Measurements from ENCODE around the gene RINT1. TPM values are rescaled to one million over a fixed set of nuclear protein-coding genes. Genes with fewer than 3 reads are reported as not detected.

RINT1 gene
- total and polyA plus RNA-seq, 2 of the 13 experiments (the other 11 are each of a cell fraction or from before 2014, with no cell fraction given), result 14.7 to 19.3 TPM

- peak; percentile 13; the same call in 1 of the 2 replicates for TF ChIP-seq HMG20A (CRISPR knock-in tag; IDR thresholded peaks at IDR 0.05; ENCODE audit: borderline replicate concordance)
- no peak; the same call in 1 of the 2 replicates for TF ChIP-seq IRF2 (CRISPR knock-in tag; IDR thresholded peaks at IDR 0.05)
- TF ChIP-seq NAIF1 (CRISPR knock-in tag; IDR thresholded peaks at IDR 0.05; ENCODE audit: borderline replicate concordance), result no peak
- TF ChIP-seq KMT2A (CRISPR knock-in tag; IDR thresholded peaks at IDR 0.05), result no peak; the same call in 1 of the 2 replicates
- no peak for TF ChIP-seq RBM22 (optimal IDR thresholded peaks at IDR 0.05; ENCODE audit: low read length)
- TF ChIP-seq HOXA9 (CRISPR knock-in tag; IDR thresholded peaks at IDR 0.05; ENCODE audit: borderline replicate concordance), result 0 out of 2 replicates have a peak, but pooled peaks have one; percentile 57
- no peak for TF ChIP-seq NR2F2 (IDR thresholded peaks at IDR 0.05; ENCODE audit: borderline replicate concordance, low read depth)
- TF ChIP-seq ARID3A (IDR thresholded peaks at IDR 0.05; ENCODE audit: low read depth, low read length), result no peak
- TF ChIP-seq POGK (CRISPR knock-in tag; conservative IDR thresholded peaks at IDR 0.05), result no peak
- no peak for TF ChIP-seq NFE2L1 (CRISPR knock-in tag; IDR thresholded peaks at IDR 0.05; ENCODE audit: borderline replicate concordance)
- no peak for TF ChIP-seq ZFP62 (CRISPR knock-in tag; IDR thresholded peaks at IDR 0.05)
- TF ChIP-seq ZNF138 (CRISPR knock-in tag; IDR thresholded peaks at IDR 0.05; ENCODE audit: low read depth), result no peak
- no peak for TF ChIP-seq SRF (IDR thresholded peaks at IDR 0.05; ENCODE audit: low read depth, low read length)
- TF ChIP-seq PBX3 (CRISPR knock-in tag; IDR thresholded peaks at IDR 0.05; ENCODE audit: borderline replicate concordance), result 0 out of 2 replicates have a peak, but pooled peaks have one; percentile 16
- TF ChIP-seq REXO4 (CRISPR knock-in tag; IDR thresholded peaks at IDR 0.05; ENCODE audit: borderline replicate concordance), result no peak
- no peak for TF ChIP-seq CREBL2 (CRISPR knock-in tag; IDR thresholded peaks at IDR 0.05; ENCODE audit: borderline replicate concordance)
- no peak for TF ChIP-seq NFIC (IDR thresholded peaks at IDR 0.05; ENCODE audit: low read length)
- peak; percentile 77; the same call in 2 of the 3 replicates for TF ChIP-seq MXI1 (IDR thresholded peaks at IDR 0.05; ENCODE audit: borderline replicate concordance, low read depth, low read length)
- no peak for TF ChIP-seq BHLHE40 (IDR thresholded peaks at IDR 0.05; ENCODE audit: low read length)
- no peak for TF ChIP-seq PLSCR1 (CRISPR knock-in tag; IDR thresholded peaks at IDR 0.05; ENCODE audit: borderline replicate concordance)
- no peak for TF ChIP-seq ZBTB26 (CRISPR knock-in tag; IDR thresholded peaks at IDR 0.05; ENCODE audit: borderline replicate concordance)
- no peak for TF ChIP-seq LCORL (IDR thresholded peaks at IDR 0.05)
- TF ChIP-seq LCORL (CRISPR knock-in tag; IDR thresholded peaks at IDR 0.05), result no peak
- TF ChIP-seq ZNF234 (CRISPR knock-in tag; conservative IDR thresholded peaks at IDR 0.05), result no peak
These were observed 10.8 kb upstream of the RINT1 start (continued) for GRCh38 chr7:105521027-105521716.
